ENCODE results near the gene ZCCHC2. TPM values are rescaled to one million over a fixed set of nuclear protein-coding genes. Genes with fewer than 3 reads are reported as not detected.

The ZCCHC2 gene
- total and polyA plus RNA-seq, 4 donors = 7.1 to 25.4 (median 10.8) TPM

DNA sequence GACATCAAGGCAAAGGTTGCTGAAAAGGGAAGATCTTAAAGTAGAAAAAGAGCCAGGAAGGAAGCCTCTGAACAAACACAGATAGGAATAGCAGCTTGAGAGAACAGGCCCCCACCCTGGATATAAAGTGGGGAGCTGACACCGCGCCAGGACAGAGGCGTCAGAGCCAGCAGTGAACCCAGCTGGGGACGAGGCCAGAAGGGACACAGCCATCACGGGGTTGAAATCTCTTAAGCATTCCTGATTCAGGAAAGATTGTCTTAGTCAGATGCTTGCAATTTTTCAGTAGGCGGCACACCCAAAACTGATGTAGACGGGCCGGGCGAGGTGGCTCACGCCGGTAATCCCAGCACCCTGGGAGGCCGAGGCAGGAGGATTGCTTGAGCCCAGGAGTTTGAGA lies 98.7 kb downstream of the ZCCHC2 start:
- no peaks in the 10 kb centered on the region for H3K36me3 ChIP-seq (ENCODE audit: control insufficient read depth in 4 of 4, insufficient read depth in 3 of 4, low read depth in 1 of 4, low read length in 3 of 4)
- 81% methylated on average over 12 of the region's 12 CpGs for WGBS
- H3K27ac ChIP-seq (ENCODE audit: low read depth in 1 of 2, low read length in 2 of 2) = no peak overlapping the region
- peaks cover 0 to 4% (median 0%) of the 10 kb centered on the region in 4 donors for H3K4me1 ChIP-seq (ENCODE audit: control insufficient read depth in 4 of 4, insufficient read depth in 4 of 4, low read length in 3 of 4)
- DNase-seq (ENCODE audit: low spot score) = no peak
- no peak overlapping the region for H3K9ac ChIP-seq (ENCODE audit: low read depth in 1 of 2, low read length in 2 of 2)
- H3K4me3 ChIP-seq (ENCODE audit: low read depth in 1 of 3, low read length in 3 of 3) = no peak overlapping the region
- TF ChIP-seq RXRA (IDR thresholded peaks at IDR 0.05) (no peak), EGR1 (IDR thresholded peaks at IDR 0.05; ENCODE audit: low read depth in 2 of 2) (no peak), RAD21 (IDR thresholded peaks at IDR 0.05) (no peak), TAF1 (conservative IDR thresholded peaks at IDR 0.05) (no peak), HNF4G (IDR thresholded peaks at IDR 0.05) (no peak), SP1 (IDR thresholded peaks at IDR 0.05) (no peak), HNF4A (conservative IDR thresholded peaks at IDR 0.05) (no peak), GABPA (IDR thresholded peaks at IDR 0.05 in 1 of 2, conservative IDR thresholded peaks at IDR 0.05 in 1 of 2) (no peak), JUND (IDR thresholded peaks at IDR 0.05) (no peak), YY1 (IDR thresholded peaks at IDR 0.05) (no peak), FOXA1 (IDR thresholded peaks at IDR 0.05) (no peak), FOXA2 (IDR thresholded peaks at IDR 0.05) (no peak), NR2F2 (IDR thresholded peaks at IDR 0.05) (no peak)
- TF ChIP-seq, protein P1, sequence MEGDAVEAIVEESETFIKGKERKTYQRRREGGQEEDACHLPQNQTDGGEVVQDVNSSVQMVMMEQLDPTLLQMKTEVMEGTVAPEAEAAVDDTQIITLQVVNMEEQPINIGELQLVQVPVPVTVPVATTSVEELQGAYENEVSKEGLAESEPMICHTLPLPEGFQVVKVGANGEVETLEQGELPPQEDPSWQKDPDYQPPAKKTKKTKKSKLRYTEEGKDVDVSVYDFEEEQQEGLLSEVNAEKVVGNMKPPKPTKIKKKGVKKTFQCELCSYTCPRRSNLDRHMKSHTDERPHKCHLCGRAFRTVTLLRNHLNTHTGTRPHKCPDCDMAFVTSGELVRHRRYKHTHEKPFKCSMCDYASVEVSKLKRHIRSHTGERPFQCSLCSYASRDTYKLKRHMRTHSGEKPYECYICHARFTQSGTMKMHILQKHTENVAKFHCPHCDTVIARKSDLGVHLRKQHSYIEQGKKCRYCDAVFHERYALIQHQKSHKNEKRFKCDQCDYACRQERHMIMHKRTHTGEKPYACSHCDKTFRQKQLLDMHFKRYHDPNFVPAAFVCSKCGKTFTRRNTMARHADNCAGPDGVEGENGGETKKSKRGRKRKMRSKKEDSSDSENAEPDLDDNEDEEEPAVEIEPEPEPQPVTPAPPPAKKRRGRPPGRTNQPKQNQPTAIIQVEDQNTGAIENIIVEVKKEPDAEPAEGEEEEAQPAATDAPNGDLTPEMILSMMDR (IDR thresholded peaks at IDR 0.05; ENCODE audit: low read depth, low read length, missing input control) = no peak
- TF ChIP-seq, protein P2, sequence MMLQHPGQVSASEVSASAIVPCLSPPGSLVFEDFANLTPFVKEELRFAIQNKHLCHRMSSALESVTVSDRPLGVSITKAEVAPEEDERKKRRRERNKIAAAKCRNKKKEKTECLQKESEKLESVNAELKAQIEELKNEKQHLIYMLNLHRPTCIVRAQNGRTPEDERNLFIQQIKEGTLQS (IDR thresholded peaks at IDR 0.05) = no peak
- TF ChIP-seq, protein P3, sequence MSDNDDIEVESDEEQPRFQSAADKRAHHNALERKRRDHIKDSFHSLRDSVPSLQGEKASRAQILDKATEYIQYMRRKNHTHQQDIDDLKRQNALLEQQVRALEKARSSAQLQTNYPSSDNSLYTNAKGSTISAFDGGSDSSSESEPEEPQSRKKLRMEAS (IDR thresholded peaks at IDR 0.05) = no peak
- TF ChIP-seq, protein P4, sequence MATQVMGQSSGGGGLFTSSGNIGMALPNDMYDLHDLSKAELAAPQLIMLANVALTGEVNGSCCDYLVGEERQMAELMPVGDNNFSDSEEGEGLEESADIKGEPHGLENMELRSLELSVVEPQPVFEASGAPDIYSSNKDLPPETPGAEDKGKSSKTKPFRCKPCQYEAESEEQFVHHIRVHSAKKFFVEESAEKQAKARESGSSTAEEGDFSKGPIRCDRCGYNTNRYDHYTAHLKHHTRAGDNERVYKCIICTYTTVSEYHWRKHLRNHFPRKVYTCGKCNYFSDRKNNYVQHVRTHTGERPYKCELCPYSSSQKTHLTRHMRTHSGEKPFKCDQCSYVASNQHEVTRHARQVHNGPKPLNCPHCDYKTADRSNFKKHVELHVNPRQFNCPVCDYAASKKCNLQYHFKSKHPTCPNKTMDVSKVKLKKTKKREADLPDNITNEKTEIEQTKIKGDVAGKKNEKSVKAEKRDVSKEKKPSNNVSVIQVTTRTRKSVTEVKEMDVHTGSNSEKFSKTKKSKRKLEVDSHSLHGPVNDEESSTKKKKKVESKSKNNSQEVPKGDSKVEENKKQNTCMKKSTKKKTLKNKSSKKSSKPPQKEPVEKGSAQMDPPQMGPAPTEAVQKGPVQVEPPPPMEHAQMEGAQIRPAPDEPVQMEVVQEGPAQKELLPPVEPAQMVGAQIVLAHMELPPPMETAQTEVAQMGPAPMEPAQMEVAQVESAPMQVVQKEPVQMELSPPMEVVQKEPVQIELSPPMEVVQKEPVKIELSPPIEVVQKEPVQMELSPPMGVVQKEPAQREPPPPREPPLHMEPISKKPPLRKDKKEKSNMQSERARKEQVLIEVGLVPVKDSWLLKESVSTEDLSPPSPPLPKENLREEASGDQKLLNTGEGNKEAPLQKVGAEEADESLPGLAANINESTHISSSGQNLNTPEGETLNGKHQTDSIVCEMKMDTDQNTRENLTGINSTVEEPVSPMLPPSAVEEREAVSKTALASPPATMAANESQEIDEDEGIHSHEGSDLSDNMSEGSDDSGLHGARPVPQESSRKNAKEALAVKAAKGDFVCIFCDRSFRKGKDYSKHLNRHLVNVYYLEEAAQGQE (IDR thresholded peaks at IDR 0.05) = no peak
- TF ChIP-seq, protein P5, sequence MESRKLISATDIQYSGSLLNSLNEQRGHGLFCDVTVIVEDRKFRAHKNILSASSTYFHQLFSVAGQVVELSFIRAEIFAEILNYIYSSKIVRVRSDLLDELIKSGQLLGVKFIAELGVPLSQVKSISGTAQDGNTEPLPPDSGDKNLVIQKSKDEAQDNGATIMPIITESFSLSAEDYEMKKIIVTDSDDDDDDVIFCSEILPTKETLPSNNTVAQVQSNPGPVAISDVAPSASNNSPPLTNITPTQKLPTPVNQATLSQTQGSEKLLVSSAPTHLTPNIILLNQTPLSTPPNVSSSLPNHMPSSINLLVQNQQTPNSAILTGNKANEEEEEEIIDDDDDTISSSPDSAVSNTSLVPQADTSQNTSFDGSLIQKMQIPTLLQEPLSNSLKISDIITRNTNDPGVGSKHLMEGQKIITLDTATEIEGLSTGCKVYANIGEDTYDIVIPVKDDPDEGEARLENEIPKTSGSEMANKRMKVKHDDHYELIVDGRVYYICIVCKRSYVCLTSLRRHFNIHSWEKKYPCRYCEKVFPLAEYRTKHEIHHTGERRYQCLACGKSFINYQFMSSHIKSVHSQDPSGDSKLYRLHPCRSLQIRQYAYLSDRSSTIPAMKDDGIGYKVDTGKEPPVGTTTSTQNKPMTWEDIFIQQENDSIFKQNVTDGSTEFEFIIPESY (IDR thresholded peaks at IDR 0.05) = no peak
- H3K27me3 ChIP-seq (ENCODE audit: control insufficient read depth in 4 of 4, insufficient read depth in 4 of 4, low read length in 3 of 4) = no peaks in the 10 kb centered on the region
- H3K9me3 ChIP-seq (ENCODE audit: control insufficient read depth in 4 of 4, low read length in 3 of 4) = no peaks in the 10 kb centered on the region

All from liver (tissue), 9 donors.